ENCODE results near the gene DCD. TPM values are rescaled to one million over a fixed set of nuclear protein-coding genes. Genes with fewer than 3 reads are reported as not detected.
A peak's percentile ranks its signal among the peaks of the same experiment; 100 is the strongest.
"Not testable (repeated sequence)": the region's sequence is repeated elsewhere in the genome, so short reads cannot be mapped to it uniquely, and the experiment has no call there.

DCD gene
- not detected in 2 replicates for total RNA-seq (2014; rRNA removed)
- polyA plus RNA-seq (2012), result not detected

GRCh38 chr12:54648265-54648664 is at the start of gene DCD:
TSS of gene DCD (minus strand) at chr12:54648365. CDS start at chr12:54648303, 62 bp downstream.
- no peak for DNase-seq (ENCODE audit: low read depth)

GRCh38 chr12:54697851-54698250 is 49.7 kb upstream of the DCD start:
- DNase-seq (ENCODE audit: low read depth), result no peak

GRCh38 chr12:54692353-54692752 is 44.2 kb upstream of the DCD start:
- no peak for DNase-seq (ENCODE audit: low read depth)

GRCh38 chr12:54689984-54690383 is 41.8 kb upstream of the DCD start:
- peak; percentile 3 for DNase-seq (ENCODE audit: low read depth)

- no peak for DNase-seq (ENCODE audit: low read depth)
Measured at GRCh38 chr12:54689034-54689372, 40.8 kb upstream of the DCD start.

GRCh38 chr12:54688309-54689033 is 40.3 kb upstream of the DCD start:
- no peak for DNase-seq (ENCODE audit: low read depth)

- DNase-seq (ENCODE audit: low read depth), result no peak
Measured at GRCh38 chr12:54684636-54685630, 36.8 kb upstream of the DCD start.

- no peak for DNase-seq (ENCODE audit: low read depth)
Measured at GRCh38 chr12:54683398-54683797, 35.2 kb upstream of the DCD start.

GRCh38 chr12:54682674-54683073 is 34.5 kb upstream of the DCD start:
- no peak for DNase-seq (ENCODE audit: low read depth)

- DNase-seq (ENCODE audit: low read depth), result peak; percentile 6
Measured at GRCh38 chr12:54680374-54680773, 32.2 kb upstream of the DCD start.

- no peak for DNase-seq (ENCODE audit: low read depth)
Measured at GRCh38 chr12:54678131-54678530, 30.0 kb upstream of the DCD start.

GRCh38 chr12:54667945-54668344 is 19.8 kb upstream of the DCD start:
- DNase-seq (ENCODE audit: low read depth), result no peak

GRCh38 chr12:54666008-54666407 is 17.8 kb upstream of the DCD start:
- no peak for DNase-seq (ENCODE audit: low read depth)

GRCh38 chr12:54665022-54665635 is 17.0 kb upstream of the DCD start:
- not testable (repeated sequence) for DNase-seq (ENCODE audit: low read depth)

GRCh38 chr12:54663603-54664002 is 15.4 kb upstream of the DCD start:
- DNase-seq (ENCODE audit: low read depth), result no peak

- no peak for DNase-seq (ENCODE audit: low read depth)
Measured at GRCh38 chr12:54662026-54662425, 13.9 kb upstream of the DCD start.

GRCh38 chr12:54661048-54661447 is 12.9 kb upstream of the DCD start:
- DNase-seq (ENCODE audit: low read depth), result no peak

- DNase-seq (ENCODE audit: low read depth), result no peak
Measured at GRCh38 chr12:54660320-54660962, 12.3 kb upstream of the DCD start.

GRCh38 chr12:54658306-54659264 is 10.4 kb upstream of the DCD start:
- peak; percentile 27 for DNase-seq (ENCODE audit: low read depth)

GRCh38 chr12:54657105-54657607 is 9.0 kb upstream of the DCD start:
- DNase-seq (ENCODE audit: low read depth), result no peak

All from LHCN-M2 (cell line).